Stimulated activated naive CD8-positive, alpha-beta T cell treated with anti-CD3 and anti-CD28 coated beads, Interleukin-15, Interleukin-2, amounts not matched to agents 100 U/mL and 50 U/mL, for 24 hours (primary cell): ENCODE results near the gene AFF1.

Source experiments
- ATAC-seq: fragments of 150-1000 bp; cut with Tn5 transposase; one replicate; pipeline ENCODE4 v1.10.0; 2021
- DNase-seq: peaks from one replicate; pipeline ENCODE4 v3.0.0; 2021

Gene AFF1

DNA sequence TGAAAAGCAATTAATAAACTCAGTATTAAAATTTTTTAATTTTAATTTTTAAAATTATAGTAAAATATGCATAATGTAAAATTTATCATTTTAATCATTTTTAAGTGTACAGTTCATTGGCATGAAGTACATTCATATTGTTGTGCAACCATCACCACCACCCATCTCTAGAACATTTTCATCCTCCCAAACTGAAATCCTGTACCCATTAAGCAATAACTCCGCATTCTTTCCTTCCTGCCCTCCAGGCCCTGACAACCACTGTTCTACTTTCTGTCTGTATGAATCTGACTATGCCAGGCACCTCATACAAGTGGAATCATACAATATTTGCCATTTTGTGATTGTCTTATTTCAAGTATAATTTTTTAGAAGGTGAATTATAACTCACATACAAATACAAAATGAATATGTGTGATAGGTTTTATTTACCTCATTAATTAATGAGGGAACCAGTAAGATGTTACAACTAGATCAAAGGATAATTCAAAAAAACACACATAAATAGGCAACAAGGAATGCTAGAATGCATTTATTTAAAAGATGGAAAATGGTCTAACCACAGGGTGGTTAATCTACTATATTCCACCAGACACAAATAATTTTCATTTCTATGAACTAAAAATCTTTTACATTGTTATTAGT lies 13.1 kb upstream of the AFF1 start:
- ATAC-seq, result no peak
- DNase-seq, result no peak

DNA sequence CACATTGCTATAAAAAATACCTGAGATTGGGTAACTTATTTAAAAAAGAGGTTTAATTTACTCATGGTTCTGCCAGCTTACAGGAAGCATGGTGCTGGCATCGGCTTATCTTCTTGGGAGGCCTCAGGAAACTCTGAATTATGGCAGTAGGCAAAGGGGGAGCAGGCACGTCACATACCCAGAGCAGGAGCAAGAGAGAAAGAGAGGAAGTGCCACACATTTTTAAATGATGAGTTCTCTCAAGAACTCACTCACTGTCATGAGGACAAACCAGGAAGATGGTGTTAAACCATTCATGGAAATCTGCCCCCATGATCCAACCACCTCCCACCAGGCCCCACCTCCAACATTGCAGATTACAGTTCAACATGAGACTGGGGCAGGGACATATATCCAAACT lies 10.0 kb upstream of the AFF1 start:
- ATAC-seq (no peak), DNase-seq (no peak)

DNA sequence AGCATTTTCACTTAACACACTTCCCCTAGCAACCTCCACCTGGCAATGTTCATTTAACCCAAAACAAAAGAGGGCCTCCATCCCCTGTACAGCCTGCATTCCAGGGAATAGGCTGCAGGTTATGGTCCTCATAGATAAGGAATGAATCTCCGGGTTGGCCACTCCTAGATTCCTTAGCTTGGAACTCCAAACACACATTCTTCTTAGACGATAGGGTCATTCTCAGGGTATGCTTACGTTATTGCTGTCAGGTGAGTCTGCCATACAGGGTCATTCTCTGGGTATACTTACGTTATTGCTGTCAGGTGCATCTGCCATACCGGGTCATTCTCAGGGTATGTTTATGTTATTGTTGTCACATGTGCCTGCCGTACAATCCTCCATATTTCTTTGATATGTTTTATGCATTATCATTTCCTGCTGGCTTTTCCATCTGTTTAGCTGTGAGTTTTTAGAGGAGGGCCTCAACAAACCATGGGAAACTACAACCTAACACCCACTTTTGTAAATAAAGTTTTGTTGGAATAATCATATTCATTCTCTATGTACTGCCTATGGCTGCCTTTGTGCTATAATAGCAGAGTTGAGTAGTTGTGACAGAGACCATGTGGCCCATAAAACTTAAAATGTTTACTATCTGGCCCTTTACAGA lies 8.2 kb upstream of the AFF1 start:
- ATAC-seq (no peak), DNase-seq (no peak)

DNA sequence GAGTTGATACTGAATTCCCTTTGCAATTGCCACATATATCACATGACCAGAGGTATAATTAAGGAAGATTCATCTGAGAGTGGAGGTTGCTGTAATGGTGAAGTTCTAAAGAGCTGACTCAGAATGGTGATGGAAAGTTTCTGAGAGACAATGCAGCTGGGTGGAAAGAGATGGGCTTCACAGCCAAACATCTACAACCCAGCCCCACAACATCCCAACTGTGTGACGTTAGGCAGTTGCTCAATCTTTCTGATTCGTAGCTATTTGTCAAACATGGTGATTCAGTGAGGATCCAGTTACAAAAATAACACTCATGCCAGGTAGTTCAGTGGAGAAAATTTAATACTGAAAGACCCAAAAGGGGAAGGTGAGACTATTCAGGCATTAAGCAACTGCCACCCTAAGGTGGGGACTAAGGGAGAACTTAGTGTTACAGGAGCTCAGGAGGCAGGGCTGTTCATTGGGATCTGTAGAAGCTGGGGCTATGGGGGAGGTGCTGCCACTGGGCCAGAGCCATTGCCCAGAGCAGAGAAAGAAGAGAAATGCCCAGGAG lies 6.9 kb upstream of the AFF1 start:
- DNase-seq (peak; percentile 22), ATAC-seq (peak; percentile 91)

DNA sequence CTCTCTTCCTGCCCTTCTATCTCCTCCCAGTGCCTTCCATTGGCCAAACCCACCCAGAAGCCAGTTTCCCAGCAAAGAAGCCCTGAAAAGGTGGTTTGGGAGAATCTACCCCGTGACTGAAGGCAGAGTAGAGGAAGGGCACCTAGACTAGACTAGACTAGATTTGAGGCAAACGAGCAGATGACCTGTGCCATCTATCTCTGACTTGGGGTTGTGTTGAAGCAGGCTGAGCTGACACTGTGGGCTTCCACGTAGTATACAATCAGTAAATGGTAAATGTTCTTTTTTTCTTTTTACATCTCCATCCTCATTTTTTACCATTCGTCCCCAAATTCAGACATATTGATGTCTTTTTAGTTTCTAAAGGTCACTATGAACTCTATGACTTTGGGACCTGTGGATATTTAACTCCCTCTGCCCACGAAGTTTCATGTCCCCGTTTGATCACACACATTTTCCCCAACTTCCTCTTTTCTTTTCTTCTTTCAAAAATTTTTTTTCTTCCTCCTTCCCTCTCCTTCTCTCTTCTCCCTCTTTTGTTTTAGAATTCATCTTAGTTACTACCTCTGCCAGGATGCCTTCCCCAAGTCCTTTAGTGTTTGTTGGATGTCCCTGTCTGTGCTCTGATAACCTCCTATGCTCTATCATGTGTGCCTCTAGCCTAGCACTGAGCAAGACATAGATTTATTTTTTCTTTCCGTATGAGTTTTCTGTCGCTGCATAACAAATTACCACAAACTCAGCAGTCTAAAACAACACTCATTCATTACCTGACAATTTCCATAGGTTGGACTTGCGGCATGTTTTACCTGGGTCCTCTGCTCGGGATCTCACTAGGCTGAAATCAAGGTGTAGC lies 6.2 kb upstream of the AFF1 start:
- ATAC-seq (no peak), DNase-seq (no peak)

DNA sequence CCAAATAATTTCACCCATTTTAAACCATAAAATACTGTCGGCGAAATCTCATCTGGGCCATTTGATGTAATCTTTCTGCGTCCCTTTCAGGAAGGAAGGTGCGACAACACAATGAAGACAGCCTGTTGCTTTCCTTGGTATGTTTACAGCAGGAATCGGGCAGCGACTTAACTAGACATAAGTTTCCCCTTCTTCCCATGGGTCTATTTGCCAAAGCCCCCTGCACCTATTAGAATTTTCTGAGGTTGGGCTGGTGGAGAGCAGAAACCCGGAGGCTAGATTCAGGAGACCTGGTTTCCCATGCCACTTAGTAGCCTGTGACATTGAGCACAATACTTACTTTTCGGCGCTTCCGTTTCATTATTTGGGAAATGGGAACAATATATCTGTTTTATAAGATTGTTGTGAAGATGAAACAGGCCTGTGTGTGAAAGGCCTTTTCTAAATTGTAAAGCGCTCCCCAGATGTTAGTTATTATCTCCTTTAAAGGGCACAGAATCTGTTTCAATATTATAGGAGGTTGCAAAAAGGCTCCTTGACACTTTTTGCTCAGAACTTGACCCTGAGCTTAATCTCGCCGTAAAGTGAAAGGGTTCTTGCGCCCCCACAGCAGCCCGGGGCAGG lies 552 bp upstream of the AFF1 start:
- DNase-seq (no peak), ATAC-seq (no peak)

DNA sequence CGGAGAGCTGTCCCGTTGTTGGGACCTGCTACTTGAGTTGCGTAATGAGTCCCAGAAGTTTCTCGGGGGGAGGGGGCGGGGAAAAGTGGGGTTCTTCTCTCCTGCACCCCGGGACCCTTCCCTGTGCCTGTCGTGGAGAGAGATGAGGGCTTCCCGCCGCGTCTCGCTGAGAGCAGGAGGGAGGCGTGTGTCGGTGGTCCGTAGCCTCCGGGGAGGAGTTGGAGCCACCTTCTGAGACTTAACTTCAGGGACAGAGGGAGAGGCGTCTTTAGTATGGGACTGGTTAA lies 698 bp downstream of the AFF1 start:
- no peak for ATAC-seq
- DNase-seq, result no peak

DNA sequence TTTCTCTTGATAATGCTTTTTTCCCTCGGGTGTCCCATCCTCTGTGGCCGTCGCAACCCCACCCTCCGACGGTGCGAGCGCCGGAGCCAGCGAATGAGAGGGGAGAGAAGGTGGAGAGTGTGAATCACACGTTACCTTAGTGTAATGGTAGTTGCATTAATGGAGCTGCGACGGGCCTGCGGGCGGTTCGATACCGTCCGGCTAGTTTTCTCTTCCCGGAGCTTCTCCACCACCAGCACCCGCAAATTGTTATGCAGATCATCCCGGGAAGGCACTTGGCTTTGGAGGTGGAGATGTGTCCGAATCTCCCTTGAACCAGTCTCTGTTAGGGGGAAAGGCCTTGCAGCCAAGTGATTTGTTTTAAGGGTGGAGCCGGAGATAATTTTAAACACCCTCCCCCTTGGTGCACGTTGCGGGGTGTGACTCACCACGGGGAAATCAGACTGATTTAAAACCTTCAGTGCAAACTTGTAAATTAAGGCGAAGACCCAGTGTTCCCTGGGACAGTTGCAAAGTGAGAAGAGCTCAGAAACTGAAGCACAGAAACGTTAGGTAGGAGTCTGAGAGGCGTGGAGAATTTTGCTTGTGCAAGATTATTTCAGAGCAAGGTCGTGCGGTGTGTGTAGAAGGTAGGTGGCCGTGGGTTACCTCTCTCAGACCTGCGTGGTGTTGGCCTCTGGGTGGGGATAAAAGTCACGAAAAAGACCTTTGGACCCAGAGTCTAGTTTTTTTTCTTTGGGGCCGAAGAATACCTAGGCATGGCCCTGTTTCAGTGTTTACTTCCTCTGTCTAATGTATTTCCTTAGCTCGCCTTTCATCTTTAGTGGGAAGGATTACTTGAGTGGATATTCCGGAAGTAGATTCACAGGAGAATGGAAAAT lies 1.3 kb downstream of the AFF1 start:
- DNase-seq (peak; percentile 74), ATAC-seq (peak; percentile 66)

DNA sequence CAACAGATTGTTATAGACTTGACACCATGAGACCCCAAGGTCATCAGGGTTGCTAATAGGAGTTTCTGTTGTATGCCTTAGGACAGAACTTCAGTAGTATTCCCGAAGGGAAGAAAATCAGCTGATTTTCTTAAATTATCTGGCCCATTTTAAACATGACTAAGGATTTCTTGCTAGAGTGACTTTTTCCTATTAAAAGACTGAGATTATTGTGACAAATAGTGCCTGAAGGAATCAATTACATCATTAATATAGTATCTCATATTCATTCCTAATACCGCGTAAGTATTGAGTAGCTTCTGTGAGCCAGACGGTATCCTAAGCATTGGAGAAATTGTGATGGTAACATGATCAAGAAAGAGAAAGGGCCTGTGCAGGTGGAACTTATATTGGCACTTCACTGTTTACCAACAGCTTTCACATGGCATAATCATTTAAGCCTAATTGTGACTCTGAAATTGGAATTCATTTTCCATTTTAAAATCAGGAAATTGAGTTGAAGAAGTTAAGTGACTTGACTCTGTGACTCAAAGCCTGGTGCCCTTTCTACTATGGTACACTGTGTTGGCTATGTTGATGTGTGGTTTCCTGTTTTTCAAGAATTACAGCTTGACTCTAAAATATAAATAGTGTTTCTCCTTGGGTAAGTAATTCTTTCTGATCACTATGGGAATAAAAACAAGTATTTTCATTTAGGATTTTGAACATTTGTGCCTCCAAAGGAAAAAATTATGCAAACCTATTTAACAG lies 4.1 kb downstream of the AFF1 start:
- DNase-seq (no peak), ATAC-seq (no peak)

DNA sequence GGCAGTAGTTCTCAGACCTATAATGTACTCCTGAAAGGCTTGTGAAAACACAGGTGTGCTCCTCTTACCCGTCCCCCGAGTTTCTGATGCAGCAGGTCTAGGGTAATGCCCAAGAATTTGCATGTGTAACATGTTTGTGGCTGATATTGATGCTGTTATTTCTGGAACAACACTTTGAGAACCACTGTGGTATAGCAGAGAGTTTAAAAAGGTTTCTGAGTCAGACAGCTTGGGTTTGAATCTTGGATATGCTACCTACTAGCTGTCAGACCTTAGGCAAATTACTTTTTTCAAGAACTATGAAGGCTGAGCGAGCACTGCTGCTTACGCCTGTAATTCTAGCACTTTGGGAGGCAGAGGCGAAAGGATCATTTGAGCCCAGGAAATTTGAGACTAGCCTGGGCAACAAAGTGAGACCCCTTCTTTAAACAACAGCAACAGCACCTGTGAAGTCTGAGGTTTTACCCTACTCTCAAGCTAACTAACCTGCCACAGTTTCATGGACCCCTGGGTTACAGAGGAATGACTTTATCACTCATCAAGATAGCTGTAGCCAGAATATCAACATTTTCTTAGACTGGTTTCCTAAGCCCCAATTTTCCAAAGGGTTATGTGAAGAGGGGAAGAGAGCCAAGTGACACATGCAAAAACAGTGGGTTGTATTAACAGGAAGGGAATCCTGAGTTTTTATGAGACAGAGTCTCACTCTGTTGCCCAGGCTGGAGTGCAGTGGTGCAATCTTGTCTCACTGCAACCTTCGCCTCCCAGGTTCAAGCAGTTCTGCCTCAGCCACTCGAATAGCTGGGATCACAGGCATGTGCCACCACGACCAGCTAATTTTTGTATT lies 5.1 kb downstream of the AFF1 start:
- peak; percentile 22 for ATAC-seq
- DNase-seq, result peak; percentile 27

DNA sequence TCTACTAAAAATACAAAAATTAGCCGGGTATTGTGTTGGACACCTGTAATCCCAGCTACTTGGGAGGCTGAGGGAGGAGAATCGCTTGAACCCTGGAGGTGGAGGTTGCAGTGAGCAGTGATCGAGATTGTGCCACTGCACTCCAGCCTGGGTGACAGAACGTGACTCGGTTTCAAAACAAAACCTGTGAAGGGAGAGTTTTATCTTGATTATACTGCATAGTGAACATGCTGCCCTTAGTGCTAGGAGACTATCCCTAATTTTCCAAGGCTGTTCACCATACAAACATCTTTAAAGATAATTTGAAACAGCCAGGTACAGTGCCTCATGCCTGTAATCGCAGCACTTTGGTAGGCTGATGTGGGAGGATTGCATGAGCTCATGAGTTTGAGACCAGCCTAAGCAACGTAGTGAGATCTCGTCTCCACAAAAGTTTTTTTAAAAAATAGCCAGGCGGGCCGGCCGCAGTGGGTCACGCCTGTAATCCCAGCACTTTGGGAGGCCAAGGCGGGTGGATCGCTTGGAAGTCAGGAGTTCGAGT lies 6.2 kb downstream of the AFF1 start:
- ATAC-seq (no peak), DNase-seq (no peak)

DNA sequence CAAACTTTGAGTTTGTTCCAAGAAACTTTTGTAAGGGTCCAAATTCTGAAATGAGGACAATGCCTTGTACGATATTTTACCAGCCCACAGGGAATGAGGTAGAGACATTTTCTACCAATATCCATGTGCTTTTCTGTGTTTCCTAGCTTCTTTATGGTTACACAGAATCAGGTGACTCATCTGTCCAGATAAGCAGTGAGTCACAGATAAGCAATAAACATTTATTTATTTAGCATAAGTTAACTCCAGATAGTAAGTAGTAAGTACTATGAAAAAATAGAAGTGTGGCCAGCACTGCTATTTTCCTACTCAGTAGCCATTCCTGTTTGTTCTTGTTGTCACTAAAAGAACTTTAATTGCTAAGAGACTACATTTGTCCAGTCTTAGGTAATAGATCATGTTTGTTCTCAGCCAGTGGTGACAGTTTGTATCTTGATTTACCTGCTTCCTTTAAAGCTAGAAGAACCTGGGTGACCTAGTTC lies 7.4 kb downstream of the AFF1 start:
- no peak for ATAC-seq

DNA sequence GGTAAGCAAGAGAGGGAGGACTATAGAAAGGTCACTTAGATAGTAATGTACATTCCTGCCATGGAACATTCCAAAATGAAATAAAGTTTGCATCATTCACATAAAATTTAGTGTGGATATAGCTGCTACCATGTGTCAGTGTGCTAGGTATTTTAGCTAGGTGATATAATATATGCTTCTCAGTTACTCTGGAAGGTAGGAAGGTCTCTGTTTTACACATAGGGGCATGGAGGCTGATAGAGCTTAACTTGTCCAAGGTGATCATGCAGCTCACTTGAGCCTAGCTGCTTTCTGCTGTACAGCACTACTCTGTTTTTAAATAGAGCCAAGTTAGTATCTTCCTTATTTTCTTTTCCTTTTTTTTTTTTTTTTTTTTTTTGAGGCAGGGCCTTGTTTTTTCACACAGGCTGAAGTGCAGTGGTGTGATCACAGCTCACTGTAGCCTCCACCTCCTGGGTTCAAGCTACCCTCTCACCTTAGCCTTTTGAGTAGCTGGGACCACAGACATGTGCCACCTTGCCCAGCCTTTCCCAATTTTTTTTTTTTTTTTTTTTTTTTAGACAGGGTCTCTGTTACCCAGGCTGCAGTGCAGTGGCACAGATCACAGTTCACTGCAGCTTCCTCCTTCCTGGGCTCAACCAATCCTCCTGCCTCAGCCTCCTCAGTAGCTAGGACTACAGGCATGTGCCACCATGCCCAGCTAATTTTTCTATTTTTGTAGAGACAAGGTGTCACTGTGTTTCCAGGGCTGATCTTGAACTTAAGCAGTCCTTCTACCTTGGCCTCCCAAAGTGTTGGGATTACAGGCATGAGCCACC lies 10.4 kb downstream of the AFF1 start:
- no peak for DNase-seq
- no peak for ATAC-seq

More for the DNA sequence above, 7.4 kb downstream of the AFF1 start:
- no peak for DNase-seq

DNA sequence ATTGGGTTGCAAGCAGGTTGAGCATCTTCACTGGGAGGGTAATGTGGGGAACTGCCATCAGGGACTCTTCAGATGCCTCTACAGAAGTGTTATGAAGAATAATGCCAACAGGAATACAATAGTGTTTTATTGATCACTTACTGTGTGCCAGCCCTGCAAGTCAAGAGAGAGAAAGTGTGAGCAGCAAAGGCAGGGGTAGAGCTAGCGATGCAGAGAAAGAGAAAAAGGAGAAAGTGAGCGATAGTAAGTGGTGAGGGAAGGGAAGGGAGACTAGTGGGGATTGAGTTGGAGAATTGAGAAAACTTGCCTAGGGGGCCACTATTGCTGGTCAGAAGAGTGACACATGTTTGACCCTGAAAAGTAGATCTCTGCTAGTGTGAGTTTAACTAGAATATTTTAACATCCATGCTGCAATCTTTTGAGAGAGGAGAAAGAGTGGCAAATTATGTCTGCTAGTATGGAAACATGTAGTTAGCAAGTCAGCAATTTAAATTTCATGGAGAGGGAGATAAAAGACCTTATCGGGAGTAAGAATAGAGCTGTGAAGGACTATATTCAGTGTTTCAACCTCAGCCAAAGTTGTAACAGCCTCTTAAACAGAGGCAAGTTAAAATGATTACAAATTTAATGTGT lies 12.2 kb downstream of the AFF1 start:
- no peak for DNase-seq
- ATAC-seq, result no peak

DNA sequence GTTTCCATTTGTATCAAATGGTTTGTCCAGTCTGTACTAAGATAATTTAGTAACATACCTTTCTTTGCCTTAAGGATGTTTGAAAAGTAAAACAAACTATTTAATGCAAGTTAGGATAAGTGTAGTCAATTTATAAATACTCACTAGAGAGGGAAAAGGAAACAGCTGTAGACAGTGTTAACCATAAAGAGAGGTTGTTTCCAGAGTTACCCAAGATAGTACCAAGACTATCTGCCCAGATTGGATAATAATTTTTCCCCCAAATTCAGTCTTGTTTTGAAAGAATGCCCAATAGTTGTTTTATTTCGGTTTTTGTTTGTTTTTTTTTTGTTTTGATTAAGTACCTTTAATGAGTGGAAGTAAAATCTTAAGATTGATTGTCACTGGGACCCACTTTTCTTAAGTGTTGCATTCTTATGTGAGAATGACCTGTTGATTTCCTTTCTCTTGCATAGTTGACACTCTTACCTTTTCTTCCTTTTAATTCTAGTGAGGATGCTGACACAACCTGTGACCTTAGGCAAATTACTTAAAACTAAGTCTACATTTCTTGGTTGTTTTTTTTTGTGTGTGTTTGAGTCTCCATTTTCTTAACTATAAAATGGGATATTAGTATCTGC lies 12.8 kb downstream of the AFF1 start:
- ATAC-seq, result no peak
- no peak for DNase-seq

DNA sequence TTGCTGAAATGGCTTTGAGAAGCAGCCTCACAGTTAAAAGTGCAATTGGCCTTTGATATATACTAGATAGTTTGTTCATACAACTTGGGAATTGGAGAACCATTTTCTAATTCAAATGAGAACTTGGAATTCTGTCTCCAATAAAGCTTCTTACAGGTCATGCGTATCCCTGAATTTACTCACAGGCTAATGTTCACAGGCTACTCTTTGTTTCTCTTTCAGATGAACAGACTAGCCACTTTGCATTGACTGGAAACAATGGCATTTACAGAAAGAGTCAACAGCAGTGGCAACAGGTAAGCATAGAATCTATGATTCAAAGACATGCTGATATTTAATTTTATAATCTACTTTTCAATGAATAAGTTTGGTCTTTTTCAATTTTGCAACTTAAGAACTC lies 13.5 kb downstream of the AFF1 start:
- DNase-seq (no peak), ATAC-seq (no peak)

DNA sequence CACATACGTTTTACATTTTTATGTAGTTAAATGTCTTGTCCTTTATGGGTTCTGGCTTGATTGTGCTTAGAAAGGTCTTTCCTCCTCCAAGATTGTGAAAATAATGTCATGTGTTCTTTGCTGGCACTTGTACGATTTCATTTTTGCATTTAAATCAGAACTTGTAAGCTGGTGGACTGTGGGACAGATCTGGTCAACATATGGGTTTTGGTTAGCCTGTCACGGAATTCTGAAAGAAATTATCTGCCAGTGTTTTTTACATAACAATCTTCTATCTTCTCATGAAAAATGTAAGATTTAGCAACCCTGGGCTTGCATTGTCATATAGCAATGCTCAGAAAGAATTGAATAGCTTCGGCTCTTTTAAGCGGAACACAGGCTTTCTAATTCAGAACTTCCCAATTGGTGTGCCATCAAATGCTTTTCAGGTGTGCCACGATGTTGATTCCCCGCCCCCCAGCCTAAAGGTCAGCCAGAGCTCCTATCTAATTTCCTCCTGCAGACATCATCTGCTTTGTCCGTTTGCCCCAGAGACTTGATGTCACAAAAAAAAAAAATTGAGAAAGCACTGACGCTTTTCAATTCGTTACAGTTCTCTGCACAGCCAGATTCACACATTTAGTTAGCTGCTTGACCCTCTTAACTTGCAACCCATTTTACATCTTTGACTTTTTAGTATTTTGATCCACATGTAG lies 16.2 kb downstream of the AFF1 start:
- no peak for ATAC-seq
- DNase-seq, result no peak
